Stimulated activated CD8-positive, alpha-beta memory T cell treated with anti-CD3 and anti-CD28 coated beads, Interleukin-15, amount 100 ng/mL, for 24 hours (primary cell): ENCODE data around the gene PEX10.

ENCODE experiments used
- DNase-seq: peaks from one replicate; pipeline ENCODE4 v3.0.0-alpha.2; 2020; ENCODE audit warnings: low read depth

PEX10 gene

DNA sequence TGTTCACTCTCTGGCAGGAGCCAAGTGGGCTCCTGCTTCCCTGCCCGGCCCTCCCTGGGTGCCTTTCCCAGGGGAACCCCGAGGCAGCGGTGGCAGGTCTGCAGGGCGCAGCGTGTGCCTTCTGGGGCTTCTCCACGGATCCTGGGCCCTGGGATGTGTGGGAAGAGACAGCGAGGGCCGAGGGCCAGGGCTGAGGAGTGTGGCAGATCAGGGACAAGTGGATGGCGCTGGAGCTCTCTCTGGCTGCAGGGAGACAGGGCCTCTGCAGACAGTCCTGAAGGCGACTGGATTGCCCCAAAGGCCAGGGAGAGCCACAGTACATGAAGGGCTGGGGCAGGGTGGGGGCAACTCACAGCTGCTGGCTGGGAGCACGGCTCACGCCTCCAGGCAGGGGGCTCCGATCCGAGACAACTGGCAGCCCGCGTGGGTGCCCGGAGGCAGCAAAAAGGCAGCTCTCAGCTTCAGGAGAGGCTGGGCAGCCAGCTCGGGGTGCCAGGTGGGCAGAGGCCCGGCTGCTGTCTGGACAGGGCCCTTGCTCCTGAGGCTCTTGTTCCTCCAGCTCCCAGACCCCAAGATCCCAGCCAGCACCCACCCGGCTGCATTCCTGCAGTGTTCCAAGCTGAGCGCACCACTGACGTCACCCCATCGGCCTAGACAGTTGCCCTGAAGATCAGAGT lies 37.0 kb downstream of the PEX10 start:
- DNase-seq = no peak

DNA sequence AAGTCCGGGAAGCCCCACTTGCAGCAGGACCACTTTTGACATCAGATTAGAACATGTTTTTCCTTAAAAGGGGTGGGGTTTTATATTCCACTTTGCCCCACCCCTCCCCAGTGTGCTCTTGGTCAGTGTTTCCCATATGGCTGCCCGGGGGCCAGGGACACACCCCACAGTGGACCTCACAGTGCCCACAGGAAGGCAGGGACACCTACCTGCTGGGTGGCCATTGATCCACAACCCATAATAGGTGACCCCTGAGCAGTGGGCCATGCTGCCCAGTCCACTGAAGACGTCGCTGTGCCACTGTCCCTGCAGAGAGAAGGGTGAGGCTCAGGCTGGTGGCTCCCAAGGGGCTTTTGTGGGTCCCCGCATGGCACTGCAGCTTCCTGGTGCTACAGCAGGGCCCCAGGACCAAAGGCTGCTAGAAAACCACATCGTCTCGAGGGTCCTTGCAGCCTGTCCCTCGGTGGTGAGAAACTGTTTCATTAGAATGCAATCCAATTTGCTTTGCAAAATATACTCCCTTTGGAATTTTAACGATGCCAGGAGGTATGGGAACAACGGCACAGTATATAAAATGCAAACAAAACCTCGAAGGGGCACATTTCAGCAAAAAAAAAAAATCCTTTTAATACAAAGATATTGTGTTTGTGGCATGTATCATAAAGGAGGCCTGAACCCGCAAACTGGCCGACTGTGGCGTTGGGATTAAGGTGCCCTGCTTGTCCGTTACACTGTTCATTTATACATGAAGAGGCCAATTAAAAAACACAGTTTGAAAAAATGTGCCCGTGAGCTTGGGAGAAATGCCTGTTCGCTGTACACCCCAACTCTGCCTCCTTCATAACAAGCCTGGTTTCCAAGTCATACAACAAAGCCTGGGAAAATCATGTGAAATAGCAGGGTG lies 37.9 kb downstream of the PEX10 start:
- no peak for DNase-seq

DNA sequence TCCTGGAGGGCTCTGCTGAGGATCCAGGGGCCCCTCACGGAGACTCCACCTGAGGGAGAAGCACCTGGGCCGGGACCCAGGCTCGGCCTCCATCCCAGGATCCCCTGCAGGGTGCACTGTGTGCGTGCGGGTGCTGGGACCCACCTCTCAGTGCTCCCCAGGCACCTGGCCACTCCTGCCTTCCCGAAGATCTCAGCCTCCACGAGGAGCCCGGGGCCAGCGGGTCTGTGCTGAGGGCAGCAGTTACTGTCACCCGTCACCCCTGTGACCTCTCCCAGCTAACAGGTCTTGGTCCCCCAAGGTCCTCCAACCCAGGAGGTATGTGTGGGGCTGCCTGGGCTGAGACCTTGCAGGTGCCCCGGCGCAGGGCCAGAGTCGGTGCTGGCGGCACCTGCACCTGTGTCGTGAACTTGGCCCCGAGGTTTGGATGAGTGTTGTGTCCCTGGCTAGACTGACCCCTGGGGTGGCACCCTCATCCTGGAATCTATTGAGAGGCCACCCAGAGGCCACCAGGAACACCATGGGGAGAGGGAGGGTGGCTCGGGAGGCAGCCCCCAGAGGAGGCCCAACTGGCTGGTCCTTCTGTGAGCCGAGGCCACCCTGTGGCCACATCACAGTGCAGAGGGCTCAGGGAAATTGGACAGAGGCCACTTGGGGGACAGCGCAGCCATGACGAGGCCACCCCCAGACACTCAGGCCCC lies 38.7 kb downstream of the PEX10 start:
- no peak for DNase-seq

DNA sequence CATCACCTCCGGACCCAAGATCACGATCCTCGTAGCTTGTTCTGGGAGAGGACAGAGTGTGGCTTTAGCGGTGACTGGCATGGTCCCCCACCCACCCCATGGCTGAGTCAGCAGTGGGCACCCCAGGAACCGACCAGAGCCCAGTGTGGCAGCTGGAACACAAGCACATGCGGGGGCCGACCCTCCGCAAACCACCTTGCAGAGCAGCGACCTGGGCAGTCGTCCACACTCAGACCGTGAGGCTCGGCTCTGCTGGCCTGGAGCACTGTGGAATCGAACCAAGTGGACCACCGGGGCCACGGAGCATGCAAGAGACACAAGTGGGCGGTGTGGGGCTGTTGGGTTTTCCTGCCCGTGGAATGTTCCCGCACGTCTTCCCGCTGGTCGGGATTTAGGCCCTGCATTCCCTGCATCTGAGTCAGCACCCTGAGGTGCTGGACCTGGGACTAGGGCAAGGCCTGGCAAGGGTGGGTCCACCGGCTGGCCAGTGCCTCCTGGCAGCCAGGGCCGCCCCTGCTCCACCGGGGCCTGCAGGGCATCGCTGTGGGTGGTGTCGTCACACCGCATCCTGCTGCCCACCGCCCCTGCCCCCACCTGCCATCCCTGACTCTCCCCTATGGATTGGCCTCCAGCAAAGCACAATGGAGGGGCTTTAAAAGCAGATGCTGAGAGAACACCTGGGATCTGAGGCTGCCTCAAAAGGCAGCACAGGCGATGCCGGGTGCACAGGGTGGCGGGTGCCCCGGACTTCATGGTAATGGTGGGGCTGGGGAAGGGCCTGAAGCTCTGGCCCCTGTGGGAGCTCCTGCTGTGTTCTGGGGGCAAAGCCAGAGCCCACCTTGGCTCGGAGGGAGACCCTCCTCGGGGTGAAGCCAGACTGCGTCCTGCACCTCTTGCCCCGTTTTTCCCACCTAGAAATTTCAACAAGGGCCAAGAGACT lies 39.5 kb downstream of the PEX10 start:
- no peak for DNase-seq

DNA sequence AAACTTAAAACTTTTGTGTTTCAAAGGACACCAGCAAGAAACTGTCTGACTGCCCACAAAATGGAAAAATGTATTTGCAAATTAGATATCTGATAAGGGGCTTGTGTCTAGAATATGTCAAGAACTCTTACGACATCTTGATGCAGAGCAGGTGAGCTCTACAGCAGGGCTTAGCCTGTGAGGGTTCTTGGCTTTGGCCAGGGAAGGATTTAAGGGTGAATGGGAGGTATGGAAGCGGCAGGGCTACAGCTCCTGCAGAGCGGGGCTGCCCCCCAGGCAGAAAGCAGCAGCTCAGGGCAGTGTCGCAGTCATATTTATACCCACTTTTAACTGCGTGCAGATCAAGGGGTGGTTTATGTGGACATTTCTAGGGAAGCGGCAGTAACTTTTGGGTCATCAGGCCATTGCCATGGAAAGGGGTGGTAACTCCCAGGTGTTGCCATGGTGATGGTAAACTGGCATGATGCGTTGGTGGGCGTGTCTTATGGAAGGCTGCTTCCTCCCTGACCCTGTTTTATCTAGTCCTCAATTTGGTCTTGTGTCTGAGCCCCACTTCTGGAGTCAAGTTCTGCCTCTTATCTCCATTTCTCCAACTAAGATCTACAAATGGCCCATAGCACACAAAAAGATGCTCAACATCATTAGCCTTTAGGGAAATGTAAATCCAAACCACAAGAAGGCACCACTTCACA lies 44.2 kb downstream of the PEX10 start:
- DNase-seq = no peak

DNA sequence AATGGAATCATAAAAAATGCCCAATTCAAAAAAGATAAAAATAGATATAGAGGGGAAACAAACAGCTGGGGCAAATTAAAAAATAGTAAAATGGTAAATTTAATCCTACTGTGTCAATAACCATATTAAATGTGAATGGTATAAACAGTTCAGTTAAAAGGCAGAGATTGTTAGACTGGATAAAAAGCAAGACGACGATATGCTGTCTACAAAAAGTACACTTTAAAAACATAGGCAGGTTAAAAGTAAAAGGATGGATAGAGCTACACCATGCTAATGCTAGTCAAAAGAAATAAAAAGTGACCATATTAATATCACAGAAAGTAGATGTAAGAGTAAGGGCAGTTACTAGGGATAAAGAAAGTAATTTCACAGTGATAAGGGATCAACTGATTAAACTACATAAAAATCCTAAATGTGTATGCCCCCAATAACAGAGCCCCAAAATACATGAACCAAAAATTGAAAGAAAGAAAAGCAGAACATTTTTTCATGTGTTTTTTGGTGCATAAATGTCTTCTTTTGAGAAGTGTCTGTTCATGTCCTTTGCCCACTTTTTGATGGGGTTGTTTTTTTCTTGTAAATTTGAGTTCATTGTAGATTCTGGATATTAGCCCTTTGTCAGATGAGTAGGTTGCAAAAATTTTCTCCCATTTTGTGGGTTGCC lies 48.4 kb downstream of the PEX10 start:
- no peak for DNase-seq

DNA sequence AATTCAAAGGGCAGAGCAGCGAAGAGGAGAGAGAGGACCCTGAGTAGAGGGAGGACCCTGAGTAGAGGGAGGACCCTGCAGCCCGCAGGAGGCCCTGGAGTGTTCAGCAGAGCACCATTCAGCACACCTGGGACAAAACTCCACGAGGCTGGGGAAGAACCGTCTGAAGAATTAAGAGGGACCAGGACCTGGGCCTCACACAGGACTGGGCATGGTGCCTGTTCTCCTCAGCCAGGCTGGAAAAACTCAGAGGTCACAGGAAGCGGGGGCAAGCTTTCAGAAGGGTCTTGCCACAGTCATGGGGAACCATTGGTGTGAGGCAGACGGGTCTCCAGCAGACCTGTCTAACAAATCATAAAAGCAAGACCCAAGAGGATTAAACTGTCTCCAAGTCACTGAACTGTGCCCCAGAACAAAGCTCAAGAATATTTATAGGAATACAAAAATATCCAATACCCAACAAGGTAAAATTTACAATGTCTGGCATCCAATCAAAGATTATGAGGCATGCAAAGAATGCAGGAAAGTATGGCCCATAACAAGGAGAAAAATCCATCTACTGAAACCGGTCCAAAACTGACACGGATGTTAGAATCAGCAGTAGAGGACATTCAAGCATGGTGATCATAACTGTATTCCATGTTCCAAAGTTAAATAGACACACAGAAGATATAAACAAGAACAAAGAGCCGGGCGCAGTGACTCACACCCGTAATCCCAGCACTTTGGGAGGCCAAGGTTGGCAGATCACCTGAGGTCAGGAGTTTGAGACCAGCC lies 51.6 kb downstream of the PEX10 start:
- no peak for DNase-seq

DNA sequence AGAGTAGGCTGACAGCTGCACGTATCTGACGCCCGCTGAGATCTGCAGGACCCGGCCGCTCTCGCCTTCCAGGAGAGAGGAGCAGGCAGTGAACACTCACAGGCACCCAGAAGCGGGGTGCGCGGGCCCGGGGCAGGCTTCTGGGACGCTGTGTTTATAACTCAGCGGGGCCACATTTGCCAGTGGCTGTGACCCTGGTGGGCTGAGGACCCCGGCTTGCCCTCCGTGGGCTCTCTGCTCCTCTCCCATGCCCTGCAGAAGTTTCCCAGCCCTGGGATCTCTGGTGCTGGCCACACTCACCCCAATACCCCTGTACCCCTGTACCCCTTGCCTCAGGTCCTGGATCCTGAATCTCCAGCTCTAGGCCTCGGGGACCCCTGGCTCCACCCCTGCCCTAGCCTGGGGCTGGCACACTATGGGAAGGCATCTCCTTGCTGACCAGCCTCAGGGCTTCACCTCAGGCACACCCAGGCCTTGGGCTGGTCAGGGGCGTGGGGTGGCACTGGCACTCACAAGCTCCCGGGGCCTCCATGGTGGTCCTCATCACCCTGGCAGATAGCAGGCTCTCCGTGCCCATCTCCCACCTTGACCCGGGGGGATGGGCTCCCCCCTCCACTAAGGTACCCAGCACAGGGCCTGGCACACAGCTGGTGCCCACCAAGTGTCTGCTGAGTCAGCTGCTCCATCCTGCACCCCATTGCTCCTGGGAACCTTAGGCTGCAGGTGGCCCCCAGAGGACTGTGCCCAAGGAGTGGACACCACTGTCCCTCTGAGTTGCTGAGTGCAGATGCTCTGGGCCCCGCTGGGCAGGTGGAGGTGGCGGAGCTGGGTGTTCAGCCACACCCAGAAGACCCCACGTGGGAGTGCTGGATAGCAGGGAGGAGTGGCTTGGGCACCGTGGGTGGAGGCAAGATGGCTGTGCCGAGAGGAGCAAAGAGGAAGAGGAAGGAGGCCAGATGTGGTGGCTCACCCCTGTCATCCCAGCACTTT lies 53.4 kb downstream of the PEX10 start:
- DNase-seq = no peak

DNA sequence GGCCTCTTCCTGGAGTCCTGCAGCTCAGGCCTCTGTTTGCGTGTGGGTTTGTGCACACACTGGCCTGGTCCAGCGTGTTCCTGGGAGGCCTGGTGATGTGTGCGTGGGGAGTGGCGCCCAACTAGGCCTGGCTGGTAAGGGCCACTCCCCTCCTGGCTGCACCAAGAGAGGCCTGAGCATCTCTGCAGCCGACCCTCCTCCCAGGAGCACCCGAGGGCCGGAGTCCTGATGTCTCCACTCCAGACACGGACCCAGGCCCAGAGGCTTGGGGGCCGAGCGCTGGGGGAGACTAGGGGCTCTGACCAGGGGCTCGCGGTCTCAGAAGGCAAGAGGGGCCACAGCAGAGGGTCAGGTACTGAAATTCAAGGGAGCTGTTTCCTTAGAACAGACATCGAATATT lies 54.3 kb downstream of the PEX10 start:
- DNase-seq = no peak

DNA sequence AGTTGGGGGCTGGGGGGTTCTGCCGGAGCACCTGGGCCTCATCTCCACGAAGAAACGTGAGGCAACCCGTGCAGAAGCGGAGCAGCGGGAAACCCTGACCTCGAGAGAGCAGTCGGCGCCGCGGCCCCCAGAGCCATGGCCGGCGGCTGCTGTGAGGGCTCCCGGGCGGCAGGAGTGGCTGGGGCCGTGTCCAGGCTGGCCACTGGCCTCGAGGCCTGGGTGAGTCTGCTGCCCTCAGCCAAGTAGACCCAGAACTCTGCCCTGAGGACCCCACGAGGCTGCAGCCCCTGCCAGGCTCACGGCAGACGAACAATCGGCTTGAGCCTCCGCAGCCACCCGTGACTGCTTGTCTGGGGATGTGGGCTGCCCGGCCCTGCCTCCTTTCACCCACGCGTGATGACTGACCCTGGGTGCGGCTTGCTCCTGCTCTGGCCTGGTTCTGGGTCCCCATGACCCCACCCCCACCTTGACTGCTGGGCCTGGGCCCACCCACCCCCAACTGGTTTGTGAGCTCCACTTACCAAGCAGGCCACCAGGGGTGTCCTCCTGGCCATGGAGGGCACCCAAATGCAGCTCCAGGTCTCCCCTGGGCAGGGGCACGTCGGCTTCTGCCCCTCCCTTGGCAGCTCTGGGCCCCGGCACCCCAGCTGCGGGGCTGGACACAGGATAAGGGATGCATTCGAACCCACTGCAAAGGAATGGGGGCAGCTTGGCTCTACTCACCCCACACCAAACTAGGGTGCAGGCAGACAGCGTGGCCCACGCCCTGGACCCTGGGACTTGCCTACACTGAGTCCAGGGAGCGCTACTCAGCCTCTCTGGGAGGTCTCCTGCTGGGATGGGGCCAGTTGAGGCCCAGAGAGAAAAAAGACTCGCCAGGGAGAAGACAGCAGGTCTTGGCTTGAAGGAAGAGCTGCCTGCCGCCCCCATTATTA lies 55.2 kb downstream of the PEX10 start:
- no peak for DNase-seq

DNA sequence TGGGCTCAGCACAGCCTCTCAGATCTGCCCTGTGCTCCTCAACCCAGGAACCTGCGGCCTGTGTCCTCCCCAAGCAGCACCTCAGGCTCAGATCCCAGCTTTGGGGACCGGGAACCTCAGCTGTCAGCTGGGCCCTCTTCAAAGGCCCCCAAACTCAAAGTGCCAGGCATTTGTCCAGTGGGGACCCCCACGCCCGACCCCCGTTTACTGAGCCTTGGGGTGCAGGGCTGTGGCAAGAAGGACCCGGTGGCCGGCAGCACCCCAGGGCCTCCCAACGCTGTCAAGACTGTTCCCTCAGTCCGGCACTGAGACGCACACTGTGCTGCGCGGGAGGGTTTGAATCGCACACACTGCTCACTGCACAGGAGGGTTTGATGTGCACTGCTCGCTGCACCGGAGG lies 56.0 kb downstream of the PEX10 start:
- DNase-seq = no peak

DNA sequence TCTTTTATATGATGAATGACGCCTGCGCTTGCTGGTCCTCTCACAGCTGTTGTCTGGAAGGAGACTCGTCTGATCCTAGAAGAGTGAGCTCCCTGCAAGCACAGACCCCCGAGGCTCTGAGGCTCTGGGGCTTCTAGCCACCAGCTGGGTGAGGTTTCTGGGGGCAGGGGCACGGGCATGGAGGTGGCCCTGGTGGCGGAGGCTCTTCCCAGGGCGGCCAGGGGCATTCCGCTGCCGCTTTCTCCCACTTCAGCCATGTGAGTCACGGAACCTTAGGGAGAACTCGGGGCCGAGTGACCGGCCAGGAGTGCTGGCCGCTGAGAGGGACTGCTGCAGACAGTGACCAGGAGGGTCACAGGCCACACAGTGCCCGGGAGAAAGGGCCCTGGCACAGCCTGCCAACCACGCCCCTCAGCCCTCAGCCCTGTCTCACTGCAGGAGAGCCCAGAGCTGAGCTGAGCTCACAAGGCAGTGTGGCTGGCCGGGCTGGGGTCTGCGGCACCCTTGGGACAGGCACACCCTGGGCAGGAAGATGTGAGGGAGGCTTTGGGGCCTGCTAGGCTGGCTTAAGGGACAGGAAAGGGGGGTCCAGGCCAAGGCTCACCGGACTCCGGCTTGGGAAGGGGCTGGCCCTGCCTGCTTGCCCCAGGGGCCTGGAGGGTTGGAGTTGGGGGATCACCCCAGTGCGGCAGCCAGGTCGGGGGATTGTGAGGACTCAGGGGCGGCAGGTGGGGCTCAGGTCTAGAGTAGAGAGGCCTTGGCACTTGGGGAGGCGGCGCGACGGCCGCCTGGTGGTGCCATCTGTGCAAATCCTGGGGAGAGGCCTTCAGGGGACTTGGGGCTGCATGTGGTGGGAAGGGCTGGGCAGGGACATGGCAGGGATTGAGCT lies 56.7 kb downstream of the PEX10 start:
- no peak for DNase-seq

DNA sequence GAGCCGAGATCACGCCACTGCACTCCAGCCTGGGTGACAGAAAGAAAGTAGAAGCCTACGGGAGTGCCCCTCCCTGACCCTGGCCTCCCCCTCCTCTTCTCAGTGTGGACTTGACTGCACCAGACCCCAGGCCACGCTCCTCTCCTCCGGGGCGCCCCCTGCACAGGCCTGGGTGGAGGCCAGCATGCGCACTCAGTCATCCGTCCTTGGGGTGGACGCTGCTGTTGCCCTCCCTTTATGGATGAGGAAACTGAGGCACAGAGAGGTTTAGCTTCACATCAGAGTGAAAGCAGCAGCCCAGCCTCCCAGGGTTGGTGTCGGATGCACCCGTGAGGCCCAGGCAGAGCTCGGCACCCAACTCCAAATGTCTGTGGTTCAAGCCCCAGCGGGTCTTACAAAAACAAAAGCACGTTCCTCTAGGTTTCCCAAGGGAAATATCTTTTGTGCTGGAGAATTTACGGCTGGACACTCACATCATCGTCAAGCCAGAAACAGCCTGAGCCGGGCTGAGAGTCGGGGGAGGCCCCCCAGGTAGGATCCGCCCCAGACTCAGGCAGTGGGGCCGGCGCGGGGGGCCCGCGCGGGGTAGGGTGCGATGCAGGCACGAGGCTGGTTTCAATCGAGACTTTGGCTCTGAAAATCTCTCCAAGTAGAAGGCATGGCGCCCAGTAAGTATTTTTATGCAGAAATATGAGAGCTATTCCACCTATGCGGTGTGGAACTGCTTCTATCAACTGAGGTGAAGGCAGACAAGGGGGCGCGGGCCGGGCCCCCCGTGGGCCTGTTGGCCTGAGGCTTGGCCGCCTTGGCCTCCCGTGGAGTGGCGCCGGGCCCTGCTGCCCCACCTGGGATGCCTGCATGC lies 57.6 kb downstream of the PEX10 start:
- no peak for DNase-seq
